ENCODE data around the gene HOXD9. TPM values are rescaled to one million over a fixed set of nuclear protein-coding genes. Genes with fewer than 3 reads are reported as not detected.

The HOXD9 gene
- polyA plus RNA-seq, 3 donors = not detected

- Histone ChIP-seq H2AFZ (ENCODE audit: insufficient read depth, low read depth, low read length, poor library complexity, severe bottlenecking) (no peak overlapping the region), H3K4me2 (replicated peaks; ENCODE audit: extremely low read depth, low read length, poor library complexity, severe bottlenecking) (no peak overlapping the region), H3K36me3 (replicated peaks in 1 of 2; ENCODE audit: control insufficient read depth in 1 of 2, insufficient read depth in 2 of 2, low read length in 2 of 2) (no peaks in the 10 kb centered on the region), H3K27me3 (ENCODE audit: control insufficient read depth in 2 of 2, insufficient read depth in 2 of 2, low read length in 2 of 2) (peaks cover 95% of the 10 kb centered on the region in 2 donors), H3K9ac (ENCODE audit: insufficient read depth, low read length, poor library complexity, severe bottlenecking) (no peak overlapping the region), H4K20me1 (ENCODE audit: insufficient read depth, low read length) (no peaks in the 10 kb centered on the region), H3K4me3 (replicated peaks in 1 of 3; ENCODE audit: low read depth in 2 of 3, low read length in 3 of 3) (no peak overlapping the region), H3K9me3 (replicated peaks in 1 of 2; ENCODE audit: control insufficient read depth in 1 of 2, insufficient read depth in 1 of 2, low read length in 2 of 2) (peaks cover 3 to 62% of the 10 kb centered on the region in 2 donors), H3K27ac (ENCODE audit: low read depth in 1 of 2, low read length in 2 of 2) (no peak overlapping the region), H3K79me2 (ENCODE audit: insufficient read depth, low read length) (no peaks in the 10 kb centered on the region), H3K4me1 (ENCODE audit: control insufficient read depth in 1 of 2, insufficient read depth in 2 of 2, low read length in 2 of 2) (peaks cover 16 to 28% of the 10 kb centered on the region in 2 donors)
- Mint-ChIP-seq H3K27me3 (ENCODE audit: low read depth in 3 of 3) (peaks cover 91 to 99% (median 92%) of the 10 kb centered on the region in 3 donors), H3K27ac (no peak overlapping the region), H3K4me3 (peak overlapping the region in 1 of 2 donors; percentile 88), H3K9me3 (peaks cover 0 to 45% (median 28%) of the 10 kb centered on the region in 7 donors), H3K36me3 (peaks cover 0 to 19% of the 10 kb centered on the region in 2 donors), H3K4me1 (peaks cover 37% of the 10 kb centered on the region)
- intact Hi-C loops (cut with micrococcal nuclease) = no loop called here
- DNase-seq = no peak
- no peak for TF ChIP-seq CTCF (IDR thresholded peaks at IDR 0.05)
Observed at GRCh38 chr2:176135035-176135440, 12.5 kb downstream of the HOXD9 start.

- no peak overlapping the region for H3K27ac Mint-ChIP-seq
- H3K9me3 ChIP-seq (replicated peaks in 1 of 2; ENCODE audit: control insufficient read depth in 1 of 2, insufficient read depth in 1 of 2, low read length in 2 of 2) = peaks cover 7 to 58% of the 10 kb centered on the region in 2 donors
- peak overlapping the region; percentile 23 for H2AFZ ChIP-seq (ENCODE audit: insufficient read depth, low read depth, low read length, poor library complexity, severe bottlenecking)
- H3K4me2 ChIP-seq (replicated peaks; ENCODE audit: extremely low read depth, low read length, poor library complexity, severe bottlenecking) = peak overlapping the region; percentile 30
- intact Hi-C loops (cut with micrococcal nuclease) = no loop called here
- H3K27ac ChIP-seq (ENCODE audit: low read depth in 1 of 2, low read length in 2 of 2) = no peak overlapping the region
- H3K36me3 ChIP-seq (replicated peaks in 1 of 2; ENCODE audit: control insufficient read depth in 1 of 2, insufficient read depth in 2 of 2, low read length in 2 of 2) = no peaks in the 10 kb centered on the region
- peaks cover 94 to 100% (median 96%) of the 10 kb centered on the region in 3 donors for H3K27me3 Mint-ChIP-seq (ENCODE audit: low read depth in 3 of 3)
- H3K79me2 ChIP-seq (ENCODE audit: insufficient read depth, low read length) = no peaks in the 10 kb centered on the region
- WGBS (ENCODE audit: insufficient coverage) = 3% methylated on average over 56 of the region's 71 CpGs
- H4K20me1 ChIP-seq (ENCODE audit: insufficient read depth, low read length) = no peaks in the 10 kb centered on the region
- H3K4me3 ChIP-seq (replicated peaks in 1 of 3; ENCODE audit: low read depth in 2 of 3, low read length in 3 of 3) = peak overlapping the region in 1 of 3 experiments; percentile 42
- H3K4me3 Mint-ChIP-seq = peak overlapping the region; percentile 55 to 88
- peaks cover 38% of the 10 kb centered on the region for H3K4me1 Mint-ChIP-seq
- H3K27me3 ChIP-seq (ENCODE audit: control insufficient read depth in 2 of 2, insufficient read depth in 2 of 2, low read length in 2 of 2) = peaks cover 99% of the 10 kb centered on the region in 2 donors
- no peak overlapping the region for H3K9ac ChIP-seq (ENCODE audit: insufficient read depth, low read length, poor library complexity, severe bottlenecking)
- no peak for DNase-seq
- H3K9me3 Mint-ChIP-seq = peaks cover 0 to 39% (median 31%) of the 10 kb centered on the region in 7 donors
- H3K36me3 Mint-ChIP-seq = peaks cover 0 to 10% of the 10 kb centered on the region in 2 donors
- no peak for TF ChIP-seq CTCF (IDR thresholded peaks at IDR 0.05)
- H3K4me1 ChIP-seq (ENCODE audit: control insufficient read depth in 1 of 2, insufficient read depth in 2 of 2, low read length in 2 of 2) = peaks cover 21 to 27% of the 10 kb centered on the region in 2 donors
Observed at GRCh38 chr2:176136374-176137251, 14.1 kb downstream of the HOXD9 start.

Measured in CD14-positive monocyte (primary cell).